NCI-H510A (cell line): ENCODE data around the gene ELAVL1.
"Not testable (repeated sequence)": the region's sequence is repeated elsewhere in the genome, so short reads cannot be mapped to it uniquely, and the experiment has no call there.

Experiments
- DNase-seq: peaks from one replicate; lab custom pipeline; 2025; lab: John Stamatoyannopoulos, UW

The ELAVL1 gene

DNA sequence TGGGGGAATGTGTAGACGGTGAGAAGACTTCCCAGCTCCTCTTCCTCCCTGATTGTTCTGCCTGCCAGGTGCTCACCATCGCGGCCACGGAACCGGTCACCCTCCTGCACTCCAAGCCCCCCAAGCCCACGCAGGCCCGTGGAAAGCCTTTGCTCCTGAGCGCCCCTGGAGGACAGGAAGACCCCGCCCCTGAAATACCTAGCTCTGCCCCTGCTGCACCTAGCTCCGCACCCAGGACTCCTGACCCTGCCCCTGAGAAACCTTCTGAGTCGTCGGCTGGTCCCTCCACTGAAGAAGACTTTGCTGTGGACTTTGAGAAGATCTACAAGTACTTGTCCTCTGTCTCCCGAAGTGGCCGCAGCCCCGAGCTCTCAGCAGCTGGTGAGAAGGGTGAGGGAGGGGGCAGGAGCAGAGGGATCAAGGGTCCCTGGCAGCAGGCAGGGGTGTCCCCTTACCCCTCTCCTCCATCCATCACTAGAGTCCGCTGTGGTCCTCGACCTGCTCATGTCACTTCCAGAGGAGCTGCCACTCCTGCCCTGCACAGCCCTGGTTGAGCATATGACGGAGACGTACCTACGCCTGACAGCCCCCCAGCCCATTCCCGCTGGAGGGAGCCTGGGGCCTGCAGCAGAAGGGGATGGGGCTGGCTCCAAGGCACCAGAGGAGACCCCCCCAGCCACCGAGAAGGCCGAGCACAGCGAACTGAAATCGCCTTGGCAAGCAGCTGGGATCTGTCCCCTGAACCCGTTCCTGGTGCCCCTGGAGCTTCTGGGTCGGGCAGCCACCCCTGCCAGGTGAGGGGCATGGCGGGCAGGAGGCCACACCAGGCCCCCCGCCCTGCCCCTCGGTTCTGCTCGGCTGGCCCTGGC is 83.2 kb downstream of the ELAVL1 start:
- no peak for DNase-seq

DNA sequence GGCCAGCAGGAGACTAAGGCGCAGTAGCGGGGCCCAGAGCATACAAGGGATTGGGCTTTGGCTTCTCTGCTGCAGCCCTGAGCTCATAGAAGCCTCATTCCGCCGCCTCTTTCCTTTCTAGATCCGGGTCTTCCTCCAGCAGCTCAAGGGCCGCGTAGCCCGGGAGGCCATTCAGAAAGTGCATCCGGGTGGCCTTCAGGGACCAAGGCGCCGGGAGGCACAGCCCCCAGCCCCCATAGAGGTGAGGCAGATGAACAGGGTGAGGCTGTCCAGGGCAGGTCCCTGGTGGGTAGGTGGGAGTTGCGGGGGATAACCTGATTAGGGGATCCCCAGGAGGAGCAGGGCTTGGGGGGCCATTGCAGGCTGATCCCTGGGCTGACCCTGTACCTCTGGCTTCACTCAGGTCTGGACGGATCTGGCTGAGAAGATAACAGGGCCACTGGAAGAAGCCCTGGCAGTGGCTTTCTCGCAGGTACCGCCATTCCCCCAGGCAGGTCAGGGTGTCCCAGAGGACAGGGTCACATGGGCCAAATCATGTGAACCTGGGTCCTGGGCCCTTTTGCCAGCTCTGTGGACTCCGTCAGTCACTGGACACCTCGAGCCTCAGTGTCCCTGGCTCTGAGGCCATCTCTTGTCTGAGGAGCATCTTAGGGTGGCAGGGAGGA is 84.0 kb downstream of the ELAVL1 start:
- no peak for DNase-seq

DNA sequence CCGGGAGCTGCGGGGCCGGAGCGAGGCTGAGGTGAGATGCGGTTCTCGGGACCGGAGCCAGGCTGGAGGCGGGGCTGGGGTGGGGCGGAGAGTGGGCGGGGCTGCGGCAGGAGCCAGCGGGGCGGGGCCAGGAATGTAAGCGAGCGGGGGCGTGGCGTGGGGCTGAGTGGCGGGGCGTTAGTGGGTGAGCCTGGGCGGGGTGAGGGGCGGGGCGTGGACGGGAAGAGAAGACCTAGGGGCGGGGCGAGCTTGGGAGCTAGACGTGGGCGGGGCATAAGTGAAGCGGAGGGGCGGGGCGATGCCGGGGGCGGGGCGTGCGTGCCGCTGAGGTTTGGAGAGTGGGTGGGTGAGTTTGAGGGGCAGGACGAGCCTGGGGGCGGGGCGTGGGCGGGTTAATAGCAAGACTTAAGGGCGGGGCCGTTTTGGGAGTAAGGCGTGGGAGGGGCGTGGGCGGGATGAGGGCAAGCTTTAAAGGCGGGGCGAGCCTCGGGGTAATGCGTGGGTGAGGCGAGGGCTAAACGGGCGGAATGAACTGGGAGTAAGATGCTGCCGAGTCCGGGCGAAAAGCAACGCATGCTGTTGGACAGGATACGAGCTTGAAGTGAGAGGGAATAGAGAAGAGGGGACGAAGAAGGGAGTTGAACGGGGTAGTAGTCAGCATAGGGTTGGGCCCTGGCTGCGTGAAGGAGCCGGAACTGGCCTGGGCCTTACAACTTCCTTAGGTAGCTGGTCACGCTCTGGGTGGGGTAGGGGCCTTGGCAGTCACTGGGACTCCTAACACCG is 84.7 kb downstream of the ELAVL1 start:
- peak; percentile 99 for DNase-seq

DNA sequence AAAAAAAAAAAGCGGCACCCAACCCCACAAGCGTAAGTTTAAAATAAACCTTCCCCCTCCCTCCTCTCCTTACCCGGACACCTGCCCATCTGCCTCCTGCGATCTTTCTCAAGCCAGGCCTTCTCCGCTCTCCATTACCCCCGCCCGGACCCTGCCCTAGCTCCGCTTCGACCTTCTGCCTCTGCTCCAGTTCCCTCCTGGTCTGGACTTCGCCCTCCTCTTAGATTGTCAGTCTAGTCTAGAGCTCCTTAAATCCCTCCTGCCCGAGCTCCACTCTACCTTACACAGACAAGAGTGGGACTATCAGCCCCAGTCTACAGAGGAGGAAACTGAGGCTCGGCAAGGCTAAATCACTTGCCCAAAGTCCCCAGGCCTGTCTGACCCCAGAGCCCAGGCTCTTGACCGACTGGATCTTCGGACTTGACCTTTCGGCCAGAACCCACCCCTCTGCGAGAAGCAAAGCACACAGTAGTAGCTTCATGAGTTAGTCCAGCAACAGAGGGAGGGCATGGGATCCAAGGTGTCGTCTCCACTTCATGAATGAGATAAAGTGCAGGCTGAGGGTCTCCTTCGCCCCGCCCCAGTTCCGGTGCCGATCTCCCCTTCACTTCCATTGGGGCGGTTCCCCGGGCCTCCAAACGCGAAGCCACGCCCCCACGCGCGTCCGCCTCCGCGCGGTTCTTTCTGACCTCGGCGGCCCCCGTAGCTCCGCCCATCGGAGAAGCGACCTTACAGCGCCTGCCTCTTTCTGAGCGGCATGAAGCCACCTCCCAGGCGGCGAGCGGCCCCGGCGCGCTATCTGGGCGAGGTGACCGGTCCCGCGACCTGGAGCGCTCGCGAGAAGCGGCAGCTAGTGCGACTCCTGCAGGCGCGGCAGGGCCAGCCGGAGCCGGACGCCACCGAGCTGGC is 85.6 kb downstream of the ELAVL1 start, which contains the start of gene SNAPC2:
Gene SNAPC2 (plus strand): TSS at position 729 of the 909 bp plus-strand sequence. CDS start 29 bp downstream, at position 758.
- DNase-seq: peak; percentile 93

DNA sequence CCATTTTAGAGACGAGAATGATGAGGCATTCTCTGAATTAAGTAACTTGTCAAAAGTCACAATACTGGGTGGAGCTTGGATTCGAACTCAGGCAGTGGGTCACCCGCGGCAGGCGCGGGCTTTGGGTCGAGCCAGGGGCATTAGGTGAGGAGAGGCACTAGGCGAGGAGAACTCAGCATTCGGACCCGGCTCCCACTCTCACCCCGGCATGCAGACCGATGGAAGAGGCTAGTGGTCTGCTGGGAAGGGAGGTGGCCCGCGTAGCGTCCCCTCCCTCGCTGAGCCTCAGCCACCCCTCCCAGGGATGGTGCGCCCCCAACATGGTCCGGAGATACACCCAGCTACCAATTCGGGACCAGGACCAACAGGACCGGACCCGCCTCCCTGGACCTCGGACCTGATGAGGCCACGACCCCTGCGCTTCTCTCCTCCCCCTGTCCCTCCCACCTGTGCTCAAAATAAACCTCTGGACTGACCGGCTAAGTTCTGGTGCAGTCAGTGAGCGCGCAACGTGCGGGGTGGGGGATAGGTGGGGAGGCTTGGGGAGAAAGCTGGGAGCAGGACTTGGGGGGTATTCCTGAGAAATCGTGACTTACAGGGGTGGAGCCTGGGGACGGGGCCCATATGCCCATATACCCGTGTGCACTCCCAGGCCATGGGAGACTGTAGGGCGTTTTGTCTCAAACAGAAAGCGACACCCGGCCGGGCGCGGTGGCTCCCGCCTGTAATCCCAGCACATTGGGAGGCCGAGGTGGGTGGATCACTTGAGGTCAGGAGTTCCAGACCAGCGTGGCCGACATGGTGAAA is 86.6 kb downstream of the ELAVL1 start:
- DNase-seq: no peak

DNA sequence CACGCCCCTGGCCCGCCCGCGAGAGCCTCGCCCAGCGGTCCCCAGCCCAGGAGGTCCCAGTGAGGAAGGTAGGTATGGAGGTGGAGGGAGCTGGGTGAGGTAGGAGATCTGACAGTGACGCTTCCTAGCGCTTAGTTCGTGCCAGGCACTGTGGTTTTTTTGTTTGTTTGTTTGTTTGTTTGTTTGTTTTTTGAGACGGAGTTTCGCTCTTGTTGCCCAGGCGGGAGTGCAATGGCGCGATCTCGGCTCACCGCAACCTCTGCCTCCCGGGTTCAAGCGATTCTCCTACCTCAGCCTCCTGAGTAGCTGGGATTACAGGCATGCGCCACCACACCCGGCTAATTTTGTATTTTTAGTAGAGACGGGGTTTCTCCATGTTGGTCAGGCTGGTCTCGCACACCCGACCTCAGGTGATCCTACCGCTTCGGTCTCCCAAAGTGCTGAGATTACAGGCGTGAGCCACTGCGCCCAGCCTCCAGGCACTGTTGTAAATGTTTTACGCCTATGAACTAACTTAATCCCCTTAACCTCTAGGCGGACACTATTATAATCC is 87.3 kb downstream of the ELAVL1 start:
- not testable (repeated sequence) for DNase-seq

DNA sequence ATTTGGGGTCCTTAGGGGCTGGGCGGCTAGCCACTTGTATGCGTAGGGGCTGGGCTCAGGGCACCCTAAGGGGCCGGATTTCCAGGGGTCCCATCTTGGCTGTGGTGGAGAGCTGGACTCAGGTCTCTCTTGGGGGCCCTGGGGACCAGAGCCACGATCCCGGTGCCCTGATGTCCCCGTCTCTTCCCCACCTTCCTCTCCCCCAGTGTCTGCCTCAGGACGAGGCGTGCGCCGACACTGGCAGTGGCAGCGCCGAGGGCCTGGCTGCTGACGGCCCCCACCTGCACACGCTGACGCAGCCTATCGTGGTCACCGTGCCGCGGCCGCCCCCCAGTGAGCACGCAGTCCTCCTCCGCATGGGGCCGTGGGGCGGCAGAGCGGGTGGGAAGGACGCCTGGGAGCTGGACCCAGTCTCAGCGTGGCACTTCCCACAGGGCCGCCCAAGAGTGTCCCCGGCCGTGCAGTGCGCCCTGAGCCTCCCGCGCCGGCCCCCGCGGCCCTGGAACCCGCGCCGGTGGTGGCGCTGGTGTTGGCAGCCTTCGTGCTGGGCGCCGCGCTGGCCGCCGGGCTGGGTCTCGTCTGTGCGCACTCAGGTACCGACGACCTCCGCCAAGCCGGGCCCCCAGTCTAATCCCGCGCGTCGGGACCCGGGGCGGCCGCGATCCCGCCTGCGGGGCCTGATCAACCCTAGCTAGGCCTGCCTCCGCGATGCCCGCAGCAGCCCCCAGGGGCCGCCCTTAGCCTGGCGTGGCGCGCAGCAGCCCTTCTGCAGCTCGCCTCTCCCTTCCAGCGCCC is 88.0 kb downstream of the ELAVL1 start:
- DNase-seq: no peak

DNA sequence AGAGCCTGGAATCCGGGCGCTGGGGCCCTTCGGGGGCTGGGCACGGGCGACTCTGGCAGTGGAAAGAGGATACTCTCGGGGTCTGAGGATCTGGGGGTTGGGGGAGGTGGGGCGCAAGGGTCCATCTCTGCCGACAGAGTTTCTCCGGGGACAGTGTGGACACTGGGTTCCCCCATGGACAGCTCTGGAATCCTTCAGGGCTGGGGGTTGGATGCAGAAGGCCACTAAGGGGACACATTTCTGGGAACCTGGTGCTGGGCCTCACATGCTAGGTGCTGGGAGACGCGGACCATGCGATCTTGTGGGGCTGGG is 88.5 kb downstream of the ELAVL1 start:
- DNase-seq: no peak

DNA sequence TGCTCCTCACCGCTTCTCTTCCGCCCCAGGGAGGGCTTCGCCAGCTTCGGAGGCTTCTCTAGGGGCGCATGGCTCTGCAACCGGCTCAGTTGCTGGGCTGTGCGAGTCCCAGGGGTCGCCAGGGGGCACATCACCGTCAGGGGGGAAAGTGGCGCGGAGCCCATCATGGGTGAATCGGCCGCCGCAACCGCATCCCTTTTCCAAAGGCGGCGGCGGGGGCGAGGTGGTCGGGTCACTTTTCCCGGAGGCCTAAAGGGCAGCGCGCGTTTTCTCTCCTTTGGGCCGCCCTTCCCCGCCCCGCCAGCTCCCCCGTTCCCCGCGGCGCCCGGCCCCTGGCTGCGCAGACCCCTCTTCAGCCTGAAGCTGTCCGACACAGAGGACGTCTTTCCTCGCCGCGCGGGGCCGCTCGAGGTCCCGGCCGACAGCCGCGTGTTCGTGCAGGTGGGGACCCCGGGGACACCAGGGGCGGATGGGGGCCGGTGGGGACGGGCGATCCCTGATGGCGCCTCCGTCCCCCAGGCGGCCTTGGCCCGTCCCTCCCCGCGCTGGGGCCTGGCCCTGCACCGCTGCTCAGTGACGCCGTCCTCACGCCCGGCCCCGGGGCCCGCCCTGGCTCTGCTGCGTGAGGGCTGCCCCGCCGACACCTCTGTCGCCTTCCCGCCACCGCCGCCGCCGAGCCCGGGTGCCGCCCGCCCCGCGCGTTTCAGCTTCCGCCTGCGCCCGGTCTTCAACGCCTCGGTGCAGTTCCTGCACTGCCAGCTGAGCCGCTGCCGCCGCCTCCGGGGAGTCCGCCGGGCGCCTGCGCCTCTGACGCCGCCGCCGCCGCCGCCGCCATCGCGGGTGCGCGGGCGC is 89.1 kb downstream of the ELAVL1 start:
- peak; percentile 43 for DNase-seq

DNA sequence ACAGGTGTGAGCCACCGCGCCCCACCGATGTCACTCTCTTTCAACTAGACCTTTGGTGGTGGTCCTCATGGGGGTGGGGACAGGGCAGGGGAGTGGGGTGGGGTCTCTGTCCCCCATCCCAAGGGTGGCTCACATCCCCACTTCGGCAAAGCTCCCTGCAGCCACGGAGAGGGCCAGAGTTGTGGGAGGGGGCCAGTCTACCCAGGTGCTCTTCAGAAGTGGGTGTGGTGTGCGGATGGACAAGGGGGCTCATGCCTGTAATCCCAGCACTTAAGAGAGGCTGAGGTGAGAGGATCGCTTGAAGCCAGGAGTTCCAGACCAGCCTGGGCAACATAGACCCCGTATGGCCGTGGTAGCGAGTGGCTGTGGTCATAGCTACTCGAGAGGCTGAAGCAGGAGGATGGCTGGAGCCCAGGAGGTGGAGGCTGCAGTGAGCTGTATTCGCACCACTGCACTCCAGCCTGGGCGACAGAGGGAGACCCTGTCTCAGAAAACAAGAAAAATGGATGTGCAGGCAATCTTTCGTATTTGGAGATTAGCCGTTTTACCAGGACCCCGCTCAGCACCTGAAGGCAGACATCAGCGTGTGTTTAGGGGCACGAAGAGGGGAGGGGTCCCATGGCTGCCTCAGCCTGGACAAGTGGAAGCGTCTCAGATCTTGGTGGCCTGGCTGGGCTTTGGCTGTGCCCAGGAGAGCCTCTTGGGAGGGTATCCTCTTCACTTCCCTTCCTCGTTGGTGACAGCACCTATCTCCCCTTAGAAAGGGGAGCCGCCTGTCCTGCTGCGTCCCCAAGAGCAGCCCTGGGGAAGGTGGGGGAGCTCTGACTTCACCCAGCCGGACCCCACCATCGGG is 90.0 kb downstream of the ELAVL1 start:
- no peak for DNase-seq

DNA sequence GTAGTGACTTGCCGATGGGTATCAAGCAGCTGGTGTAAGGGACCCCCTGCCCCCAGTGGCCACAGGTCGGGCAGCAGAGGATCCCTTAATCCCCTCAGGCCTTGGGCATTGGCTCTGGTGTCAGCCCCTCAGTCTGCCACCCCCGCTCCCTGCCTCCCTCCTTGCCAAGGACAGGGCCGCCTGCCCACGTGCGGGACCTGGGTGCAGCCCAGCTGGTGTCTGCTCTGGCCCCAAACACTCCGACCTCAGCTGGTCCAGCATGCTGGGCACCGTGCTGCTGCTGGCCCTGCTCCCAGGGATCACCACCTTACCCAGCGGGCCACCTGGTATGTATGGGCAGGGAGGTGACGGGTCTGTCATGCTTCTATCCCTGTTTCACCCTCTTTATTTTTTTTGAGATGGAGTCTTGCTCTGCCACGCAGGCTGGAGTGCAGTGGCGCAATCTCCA is 90.8 kb downstream of the ELAVL1 start, which contains the start of gene TGFBR3L:
Gene TGFBR3L (plus strand): TSS at position 233 of the 448 bp plus-strand sequence.
- DNase-seq: no peak

DNA sequence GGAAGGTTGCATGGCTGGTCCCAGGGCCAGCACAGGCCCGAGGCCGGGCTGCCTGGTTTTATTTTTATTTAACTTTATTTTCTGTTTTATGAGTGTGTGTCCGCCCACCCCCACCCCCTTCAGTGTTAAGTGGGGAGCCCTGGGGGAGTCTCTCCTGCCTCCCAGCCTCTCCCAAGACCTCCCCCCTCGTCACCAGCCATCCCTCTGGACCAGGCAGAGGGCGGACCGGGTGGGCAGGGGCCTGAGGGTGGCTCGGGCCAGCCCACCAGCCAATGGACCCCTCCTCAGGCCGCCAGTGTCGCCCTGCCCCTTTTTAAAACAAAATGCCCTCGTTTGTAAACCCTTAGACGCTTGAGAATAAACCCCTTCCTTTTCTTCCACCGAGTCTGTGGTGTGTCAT is 91.3 kb downstream of the ELAVL1 start:
- DNase-seq: no peak

DNA sequence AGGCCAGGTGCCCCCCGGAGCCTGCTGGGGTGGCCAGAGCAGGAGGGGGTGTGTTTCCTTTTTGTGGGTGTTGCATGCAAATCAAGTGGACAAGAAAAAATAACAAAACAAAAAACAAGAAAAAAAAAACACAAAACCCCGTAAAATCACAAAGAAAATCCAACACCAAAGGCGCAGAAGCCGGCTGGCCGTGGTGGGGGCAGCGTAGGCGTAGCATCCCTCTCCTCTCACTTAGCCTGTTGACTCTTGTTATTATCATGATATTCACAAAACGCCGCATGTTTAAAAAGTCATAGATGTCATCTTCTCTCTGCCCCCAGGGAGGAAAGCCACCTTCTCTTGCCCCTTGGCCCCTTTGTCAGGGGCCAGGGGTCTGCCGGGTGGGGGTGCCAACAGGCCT is 91.8 kb downstream of the ELAVL1 start:
- no peak for DNase-seq

DNA sequence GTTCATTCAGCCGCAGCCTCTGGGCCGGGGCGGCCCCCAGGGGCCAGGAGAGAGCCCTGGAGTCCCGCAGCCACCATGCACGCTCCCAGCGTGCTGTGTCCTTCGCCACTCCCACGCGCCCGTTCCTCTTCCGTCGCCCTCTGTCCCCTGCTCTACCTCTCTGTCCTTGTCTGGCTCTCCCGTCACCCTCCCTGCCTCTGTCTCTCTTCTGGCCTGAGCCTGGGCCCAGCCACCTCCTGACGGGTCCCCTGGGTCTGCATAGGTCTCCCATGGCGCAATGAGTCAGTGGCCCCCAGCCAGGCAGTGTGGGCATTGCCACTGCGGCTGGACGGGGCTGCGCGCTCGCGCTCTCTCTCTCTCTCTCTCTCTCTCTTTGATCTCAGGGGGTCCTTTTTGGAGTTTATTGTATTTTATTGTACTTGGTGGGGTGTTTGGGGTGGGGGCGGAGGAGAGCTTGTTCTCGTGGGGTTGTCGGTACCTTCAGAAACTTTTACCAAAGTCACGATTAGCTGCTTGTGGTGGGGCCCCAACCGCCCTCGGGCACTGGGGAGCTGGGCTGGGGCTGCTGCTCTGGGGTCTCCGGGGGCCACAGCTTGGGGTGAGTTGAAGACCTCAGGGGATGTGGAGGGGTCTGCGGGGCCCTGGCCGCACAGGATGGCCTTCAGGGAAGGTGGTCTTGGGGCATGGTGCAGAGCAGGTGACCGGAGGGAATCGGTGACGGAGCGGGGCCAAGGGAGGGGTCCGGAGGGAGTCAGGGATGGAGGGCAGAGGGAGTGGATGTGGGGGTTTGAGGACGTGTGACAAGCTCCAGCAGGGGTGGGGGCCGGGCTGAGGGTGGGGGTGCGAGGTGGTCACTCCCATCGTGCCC is 92.5 kb downstream of the ELAVL1 start:
- DNase-seq: no peak

DNA sequence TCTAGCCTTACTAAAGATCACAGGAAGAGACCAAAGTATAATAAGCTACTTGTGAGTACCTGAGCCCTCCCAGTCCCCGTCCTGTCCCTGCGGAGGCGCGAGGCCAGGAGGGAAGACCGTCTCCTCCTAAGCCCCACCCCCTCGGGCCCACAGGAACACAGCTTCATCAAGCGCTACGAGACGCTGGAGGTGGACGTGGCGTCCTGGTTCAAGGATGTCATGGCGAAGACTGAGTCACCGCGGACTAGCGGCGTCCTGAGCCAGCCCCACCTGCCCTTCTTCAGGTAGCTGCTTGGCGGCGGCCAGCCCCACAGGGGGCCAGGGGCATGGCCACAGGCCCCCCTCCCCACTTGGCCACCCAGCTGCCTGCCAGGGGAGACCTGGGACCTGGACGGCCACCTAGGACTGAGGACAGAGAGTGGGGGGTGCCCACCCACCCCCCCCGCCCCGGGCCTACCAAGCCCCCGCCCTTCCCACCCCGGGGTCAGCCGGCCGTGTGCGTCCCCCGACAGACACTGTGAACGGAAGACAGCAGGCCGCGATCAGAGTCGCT is 93.2 kb downstream of the ELAVL1 start:
- no peak for DNase-seq

DNA sequence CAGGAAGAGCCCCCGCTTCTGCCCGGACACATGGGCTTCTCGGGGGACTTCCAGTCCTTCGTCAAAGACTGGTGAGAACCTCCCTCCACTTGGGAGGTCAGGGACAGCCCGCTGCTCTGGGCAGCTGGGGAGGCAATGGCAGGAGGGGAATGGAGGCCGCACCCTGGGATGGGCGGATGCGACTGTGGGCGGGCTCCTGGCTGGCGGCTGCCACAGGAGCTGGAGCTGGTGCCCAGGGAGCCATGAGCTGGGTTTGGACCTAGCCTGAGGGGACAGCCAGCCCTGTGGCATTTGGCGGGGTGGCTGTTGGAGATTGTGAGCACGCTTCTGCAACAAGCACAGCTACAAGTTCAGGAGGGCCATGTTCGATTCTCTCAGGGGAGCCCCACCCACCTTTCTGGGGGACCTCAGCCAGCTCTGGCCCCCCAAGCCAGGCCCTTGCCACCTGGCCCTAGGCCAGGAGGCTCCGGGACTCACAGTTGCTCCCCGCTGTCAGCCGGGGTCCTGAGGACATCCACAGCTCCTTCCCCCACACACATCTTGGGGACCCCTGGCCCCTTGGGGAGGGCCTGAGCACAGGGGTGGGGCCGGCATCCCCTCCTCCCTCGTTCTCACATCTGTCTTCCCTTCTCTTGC is 93.8 kb downstream of the ELAVL1 start:
- DNase-seq: no peak
